A549 treated with AZD9567 at 1 μM for 4 hours (cell line): ENCODE results near the gene SEC61A1. TPM values are rescaled to one million over a fixed set of nuclear protein-coding genes. Genes with fewer than 3 reads are reported as not detected.

Experiments
- total RNA-seq: library from RNA; stranded (reverse); fragments of 200-300 nt; extraction: Qiagen RNA extraction; gene quantifications from 5 replicates; pipeline ENCODE4 v1.2.3, GENCODE V29; 2022; ENCODE audit not compliant: insufficient read depth

Gene SEC61A1
- total RNA-seq: 119 to 144 TPM (median 123 TPM) in 5 replicates

DNA sequence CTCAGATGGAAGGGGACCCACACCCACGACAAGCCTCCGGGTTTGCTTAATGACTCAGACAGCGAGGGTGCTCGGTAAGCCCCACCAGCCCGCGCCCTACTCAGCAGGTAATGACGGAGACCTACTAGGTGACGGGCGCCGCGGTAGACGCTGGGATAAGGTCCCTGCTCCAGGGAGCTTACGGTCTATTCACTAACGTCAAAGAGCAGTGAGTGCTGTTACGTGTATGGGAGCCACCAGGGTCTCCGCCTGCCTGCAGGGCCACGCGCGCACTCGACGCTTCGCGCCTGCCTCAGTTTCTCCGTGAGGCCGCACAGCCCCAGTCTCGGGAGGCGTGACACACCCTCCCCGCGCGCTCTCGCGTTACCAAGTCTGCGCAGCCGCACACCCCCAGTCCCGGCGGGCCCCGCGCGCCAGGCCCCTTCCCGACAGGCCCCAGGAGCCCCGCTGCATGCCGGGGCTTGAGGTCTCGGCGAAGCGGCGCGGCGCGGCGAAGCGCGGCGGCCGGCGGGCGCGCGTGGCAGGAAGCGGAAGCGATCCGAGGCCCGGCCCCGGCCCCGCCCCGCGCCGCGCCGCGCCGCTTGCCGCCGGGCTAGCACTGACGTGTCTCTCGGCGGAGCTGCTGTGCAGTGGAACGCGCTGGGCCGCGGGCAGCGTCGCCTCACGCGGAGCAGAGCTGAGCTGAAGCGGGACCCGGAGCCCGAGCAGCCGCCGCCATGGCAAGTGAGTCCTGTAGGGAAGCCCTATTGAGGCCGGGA, at the start of gene SEC61A1:
TSS of gene SEC61A1 (plus strand) at position 601 of the 758 bp plus-strand sequence. CDS start at position 717, 116 bp downstream.

Other genes with a start within 250 kb of the SEC61A1 start
- gene MGLL, start 229.9 kb upstream of the SEC61A1 start, total RNA-seq: 56.3 to 72.3 TPM (median 63.5 TPM) in 5 replicates
- gene KBTBD12, start 137.2 kb upstream of the SEC61A1 start, total RNA-seq: not detected in 5 replicates
- 92.2 to 99.4 TPM (median 97.5 TPM) in 5 replicates for gene RUVBL1, start 71.4 kb downstream of the SEC61A1 start, total RNA-seq
- 11.3 to 13.4 TPM (median 12.1 TPM) in 5 replicates for gene EEFSEC, start 101.0 kb downstream of the SEC61A1 start, total RNA-seq